IPS-18c (cell line): Measurements from ENCODE around the gene IGF2BP3.

Experiments
- H3K4me3 ChIP-seq: 2 replicates; pipeline ENCODE4 v1.7.0; 2013; ENCODE audit warnings: low read depth, mild to moderate bottlenecking, low read length, moderate library complexity; ENCODE audit not compliant: insufficient read depth
- H3K9me3 ChIP-seq: one replicate; pipeline ENCODE4 v1.6.1; 2013; ENCODE audit warnings: mild to moderate bottlenecking, low read length, moderate library complexity; ENCODE audit not compliant: control insufficient read depth, insufficient read depth

Gene IGF2BP3

DNA sequence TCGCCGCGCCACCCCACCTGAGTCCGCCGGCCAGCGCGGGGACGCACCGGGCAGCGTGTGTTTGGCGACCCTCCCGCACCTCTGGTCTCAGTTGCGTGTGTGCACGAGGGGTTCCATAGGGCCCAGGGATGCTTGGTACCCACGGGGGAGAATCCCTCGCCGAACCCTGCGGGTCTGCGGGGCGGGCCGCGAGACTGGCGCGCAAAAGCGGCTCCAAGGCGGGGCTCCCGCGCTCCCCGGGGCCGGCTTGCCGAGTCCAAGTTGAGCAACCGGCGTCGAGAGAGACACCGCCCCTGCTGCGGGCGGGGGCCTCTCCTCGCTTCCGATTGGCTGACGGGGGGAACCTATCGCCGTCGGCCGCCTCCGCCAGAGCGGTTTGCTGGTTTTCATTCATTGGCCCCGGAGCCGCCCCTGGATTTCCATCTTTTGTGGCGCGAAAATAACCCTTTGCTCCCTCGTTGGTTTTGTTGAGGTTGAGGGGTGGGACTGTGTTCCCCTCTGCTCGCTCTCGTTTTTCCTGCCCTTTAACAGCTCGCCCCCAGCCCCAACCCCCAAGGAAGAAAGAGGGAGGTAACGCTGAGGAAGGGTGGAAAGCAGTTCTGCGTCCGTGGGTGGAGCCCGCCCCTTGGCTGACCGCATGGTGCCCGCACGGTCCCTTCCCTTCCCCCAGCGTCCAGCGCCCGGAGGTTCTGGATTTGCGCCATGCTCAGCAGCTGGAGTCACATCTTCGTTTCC lies 4.0 kb upstream of the IGF2BP3 start:
- Histone ChIP-seq H3K4me3 (peak overlapping the region; percentile 78), H3K9me3 (no peaks in the 10 kb centered on the region)

DNA sequence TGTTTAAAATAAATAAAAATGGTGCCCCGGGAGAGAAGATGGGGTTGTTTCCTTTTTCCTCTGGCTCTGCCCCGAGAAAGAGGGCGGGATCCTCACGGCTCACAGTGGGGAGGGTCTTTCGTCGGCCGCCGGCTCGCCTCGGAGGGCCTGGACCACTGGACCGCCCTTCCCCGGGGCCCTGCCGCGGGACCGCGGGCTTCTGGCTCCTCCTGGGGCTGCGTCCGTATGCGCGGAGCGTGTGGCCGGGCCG lies 3.5 kb upstream of the IGF2BP3 start:
- peak overlapping the region; percentile 78 for H3K4me3 ChIP-seq
- H3K9me3 ChIP-seq = no peaks in the 10 kb centered on the region

DNA sequence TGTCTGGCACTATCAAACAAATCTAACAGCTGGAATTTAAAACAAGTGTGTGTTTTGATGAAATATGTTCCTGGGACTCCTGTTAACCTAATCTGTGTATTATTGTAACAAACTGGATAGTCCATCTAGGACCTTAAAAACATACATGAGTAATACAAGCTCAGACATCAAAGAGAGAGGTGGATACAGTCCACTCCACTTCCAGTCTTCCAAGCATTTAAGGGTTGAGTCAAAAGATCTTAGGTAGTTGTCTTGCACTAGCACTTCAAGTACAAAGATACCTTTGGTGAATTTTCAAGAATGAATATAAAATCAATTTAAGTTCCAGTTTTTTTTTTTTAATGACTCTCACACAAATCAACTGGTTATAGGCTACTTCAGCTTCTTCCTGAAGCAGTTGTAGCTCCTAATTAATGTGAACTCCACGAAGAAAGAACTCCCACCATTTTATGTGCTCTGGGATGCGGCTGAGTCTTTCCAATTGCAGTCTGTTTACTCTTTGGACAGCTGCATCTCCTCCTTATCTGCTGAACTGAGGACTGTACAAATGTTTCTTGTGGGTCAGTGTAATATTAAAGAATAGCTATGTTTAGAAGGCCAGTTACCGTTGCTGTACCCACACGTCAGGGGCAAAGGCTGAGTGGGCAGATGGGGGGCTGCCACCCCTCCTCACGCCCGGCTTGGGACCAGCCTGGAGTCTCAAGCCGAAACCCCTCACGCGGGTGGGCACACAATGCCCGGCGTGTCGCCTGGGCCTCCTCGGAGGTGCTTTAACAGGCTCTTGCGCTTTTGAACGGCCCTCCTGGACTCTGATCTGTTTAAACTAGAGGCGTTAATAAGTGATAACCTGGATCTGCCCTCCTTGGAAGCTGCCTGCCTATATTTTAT lies 2.9 kb upstream of the IGF2BP3 start:
- Histone ChIP-seq H3K9me3 (no peaks in the 10 kb centered on the region), H3K4me3 (peak overlapping the region; percentile 78)

DNA sequence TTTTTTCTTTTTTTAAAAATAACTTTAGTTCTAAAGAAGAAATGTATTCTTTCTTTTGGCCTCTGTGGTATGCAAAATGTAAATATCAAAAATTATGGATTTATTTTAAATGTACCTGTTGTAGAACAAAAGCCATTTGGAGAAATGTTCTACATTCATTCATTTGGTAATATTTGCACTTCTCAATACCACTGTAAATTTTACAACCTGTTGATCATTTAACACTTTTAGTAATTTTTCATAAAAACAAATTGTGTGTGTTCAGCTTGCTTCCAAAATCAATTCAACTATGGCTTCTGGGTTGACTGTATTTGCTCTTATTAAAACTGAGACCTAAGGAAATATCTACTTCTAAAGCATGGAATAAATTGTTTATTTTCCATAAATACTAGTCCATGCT lies 2.3 kb upstream of the IGF2BP3 start:
- peak overlapping the region; percentile 78; the same call in 1 of the 2 replicates for H3K4me3 ChIP-seq
- H3K9me3 ChIP-seq = no peaks in the 10 kb centered on the region

DNA sequence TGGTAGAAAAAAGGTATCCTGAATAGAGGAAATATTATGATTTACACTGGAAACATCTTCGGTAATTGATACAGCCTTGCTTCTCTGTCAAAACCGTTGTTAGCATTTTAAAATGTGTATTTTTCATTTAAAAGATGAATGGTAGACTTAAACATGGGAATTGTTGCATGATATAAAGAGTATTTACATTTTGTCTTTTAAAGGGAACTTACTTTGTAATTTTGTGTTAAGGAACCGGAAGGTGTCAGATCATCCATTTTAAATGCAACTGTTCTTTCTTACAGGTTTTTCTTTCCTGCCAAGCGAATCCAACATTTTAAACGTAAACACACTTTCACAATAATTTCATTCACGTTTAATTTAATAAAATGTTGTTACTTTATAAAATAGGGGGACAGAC lies 1.8 kb upstream of the IGF2BP3 start:
- H3K9me3 ChIP-seq = no peaks in the 10 kb centered on the region
- peak overlapping the region; percentile 71; the same call in 1 of the 2 replicates for H3K4me3 ChIP-seq

DNA sequence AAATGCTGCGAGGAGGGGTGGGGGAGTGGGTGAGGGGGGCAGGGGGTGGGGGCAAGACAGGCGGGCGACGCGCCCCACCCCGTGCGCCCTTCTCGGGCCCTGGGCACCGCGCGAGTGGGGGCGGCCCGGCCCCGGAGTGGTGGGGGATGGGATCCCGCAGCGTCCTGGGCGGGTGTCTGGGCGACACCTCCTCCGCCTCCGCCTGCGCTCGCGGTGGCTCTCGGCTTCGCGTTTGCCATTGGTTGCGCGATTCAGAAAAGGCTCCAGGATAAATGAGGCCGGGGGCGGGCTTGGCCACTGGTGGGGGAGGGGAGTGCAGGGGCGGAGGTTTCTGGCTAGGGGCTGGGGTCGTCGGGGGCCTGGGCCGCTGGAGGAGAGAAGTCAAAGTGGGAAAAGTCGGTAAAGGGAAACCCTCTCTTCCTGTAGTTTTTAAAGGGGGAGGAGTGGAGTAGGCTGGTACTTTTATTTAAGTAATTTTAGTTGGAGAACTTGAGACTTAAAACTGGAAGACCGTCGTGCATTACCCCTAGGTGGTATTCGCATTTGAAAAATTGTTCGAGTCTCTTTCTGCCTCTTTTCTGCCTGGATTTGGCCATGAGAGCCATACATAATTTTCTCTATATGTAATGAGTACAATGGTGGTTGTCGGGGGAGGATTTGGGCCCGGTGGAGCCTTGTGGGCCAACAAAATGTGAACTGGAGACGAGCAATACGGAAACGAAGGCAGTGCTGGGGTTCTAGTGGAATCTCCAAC lies 992 bp upstream of the IGF2BP3 start:
- Histone ChIP-seq H3K9me3 (no peaks in the 10 kb centered on the region), H3K4me3 (peak overlapping the region; percentile 90)

DNA sequence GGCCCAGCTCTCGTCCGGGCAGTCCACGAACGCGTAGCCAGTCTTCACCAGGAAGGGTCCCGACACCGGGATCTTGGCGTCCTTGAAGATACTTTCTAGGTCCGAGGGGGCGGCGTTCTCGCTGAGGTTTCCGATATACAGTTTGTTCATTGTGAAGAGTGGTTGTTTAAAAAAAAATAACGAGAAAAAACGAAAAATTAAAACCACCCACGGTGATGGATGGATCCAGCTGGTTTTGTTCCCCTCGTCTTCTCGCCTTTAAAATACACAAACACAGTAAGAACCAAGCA lies 385 bp downstream of the IGF2BP3 start:
- Histone ChIP-seq H3K4me3 (peak overlapping the region; percentile 90), H3K9me3 (no peaks in the 10 kb centered on the region)

DNA sequence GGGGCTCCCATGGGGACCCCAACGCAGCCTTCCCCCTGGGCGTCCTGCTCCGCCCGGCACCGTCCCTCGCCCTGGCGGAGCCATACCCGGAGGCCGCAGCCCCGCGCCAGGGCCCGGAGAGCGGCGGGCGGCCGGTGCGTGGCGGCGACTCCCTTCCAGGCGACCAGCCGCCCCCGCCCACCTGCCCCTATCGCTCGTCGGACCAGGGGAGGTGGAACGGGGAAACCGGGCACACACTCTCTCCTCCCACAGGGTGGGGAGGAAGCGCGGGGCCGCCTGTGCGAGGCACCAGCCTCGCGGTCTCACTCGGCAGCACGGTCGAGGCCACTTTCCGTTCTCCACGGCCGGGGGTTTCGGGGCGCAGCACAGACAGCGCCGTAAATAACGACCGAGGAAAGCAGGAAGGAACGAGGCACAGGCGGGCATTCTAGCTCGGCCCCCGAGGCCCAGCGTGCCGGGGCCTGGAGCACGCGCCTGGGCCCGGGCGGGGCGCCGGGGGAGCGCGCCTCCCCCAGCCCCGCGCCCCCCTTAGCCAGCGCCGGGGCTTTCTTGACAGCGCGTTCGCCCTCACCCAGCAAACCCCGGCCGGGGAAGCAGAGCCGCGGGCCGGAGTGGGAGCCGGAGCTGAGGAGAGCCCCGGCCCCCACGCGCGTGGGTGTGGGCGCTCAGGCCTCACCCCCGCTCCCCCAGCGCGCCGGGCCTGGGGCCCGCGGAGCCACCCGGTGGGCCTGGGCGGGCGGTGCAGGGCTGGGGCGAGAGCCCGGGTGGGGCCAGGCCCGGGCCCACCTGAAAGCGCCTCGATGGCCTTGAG lies 936 bp downstream of the IGF2BP3 start:
- Histone ChIP-seq H3K4me3 (peak overlapping the region; percentile 90), H3K9me3 (no peaks in the 10 kb centered on the region)

DNA sequence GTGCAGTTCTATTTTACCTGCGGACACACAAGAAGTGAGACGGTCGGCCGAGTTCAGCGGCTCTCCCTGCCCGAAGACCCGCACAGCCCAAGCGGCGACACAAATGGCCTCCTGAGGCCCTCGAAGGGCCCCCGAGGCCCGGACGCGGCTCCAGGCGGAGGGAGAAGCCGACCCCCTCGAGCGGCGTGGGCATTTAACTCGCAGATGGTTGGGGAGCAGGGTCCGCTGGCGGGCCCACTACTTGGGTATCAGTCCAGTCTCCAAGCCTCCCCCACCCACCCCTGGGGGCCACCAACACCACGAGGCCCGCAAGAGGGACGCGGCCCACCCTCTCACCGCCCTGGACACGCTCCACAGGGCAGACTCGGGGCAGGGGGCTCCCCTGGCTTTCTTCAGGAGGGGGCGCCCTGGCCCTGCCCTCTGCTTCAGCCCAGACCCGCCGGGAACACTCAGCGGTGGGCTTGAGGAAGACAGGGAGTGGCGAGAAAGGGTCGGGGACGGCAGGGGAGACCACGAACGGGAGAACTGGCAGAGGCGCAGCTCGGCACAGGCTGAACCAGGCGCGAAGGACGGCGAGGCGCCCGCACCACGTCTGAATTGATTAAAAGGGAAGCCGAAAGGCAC lies 1.7 kb downstream of the IGF2BP3 start:
- H3K9me3 ChIP-seq = no peaks in the 10 kb centered on the region
- peak overlapping the region; percentile 90 for H3K4me3 ChIP-seq

DNA sequence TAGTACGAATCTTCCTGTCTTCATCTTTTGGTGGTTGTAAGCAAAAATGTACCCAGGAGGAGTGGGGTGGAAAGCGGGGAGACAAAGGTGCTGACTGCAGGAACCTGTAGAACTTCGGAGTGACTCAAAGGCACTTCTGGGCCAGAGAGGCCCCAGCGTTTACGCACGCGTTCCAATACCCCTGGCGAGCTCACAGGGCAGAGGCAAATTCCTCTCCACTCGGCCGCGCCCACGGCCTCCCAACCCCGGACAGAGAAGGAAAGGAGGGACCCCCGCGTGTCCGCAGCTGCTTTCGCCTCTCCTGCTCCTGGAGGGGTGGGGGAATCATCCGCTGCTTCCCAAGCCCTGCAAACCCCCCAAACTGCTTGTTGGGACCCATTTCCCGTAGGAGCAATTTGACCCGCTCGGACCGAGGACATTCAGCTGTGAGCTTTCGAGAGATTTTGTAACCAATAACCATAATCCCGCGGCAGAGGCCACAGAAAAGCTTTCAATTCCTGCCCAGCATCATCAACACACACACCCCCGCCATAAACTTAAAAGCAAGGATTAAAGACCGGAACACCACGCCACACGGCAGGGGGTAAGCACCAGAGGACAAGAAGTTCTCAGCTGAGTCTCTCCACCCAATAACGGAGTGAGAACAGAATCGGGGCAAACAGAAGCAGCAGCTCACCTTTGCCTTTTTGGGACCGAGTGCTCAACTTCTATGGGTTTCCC lies 2.3 kb downstream of the IGF2BP3 start:
- H3K9me3 ChIP-seq = no peaks in the 10 kb centered on the region
- peak overlapping the region; percentile 90 for H3K4me3 ChIP-seq

DNA sequence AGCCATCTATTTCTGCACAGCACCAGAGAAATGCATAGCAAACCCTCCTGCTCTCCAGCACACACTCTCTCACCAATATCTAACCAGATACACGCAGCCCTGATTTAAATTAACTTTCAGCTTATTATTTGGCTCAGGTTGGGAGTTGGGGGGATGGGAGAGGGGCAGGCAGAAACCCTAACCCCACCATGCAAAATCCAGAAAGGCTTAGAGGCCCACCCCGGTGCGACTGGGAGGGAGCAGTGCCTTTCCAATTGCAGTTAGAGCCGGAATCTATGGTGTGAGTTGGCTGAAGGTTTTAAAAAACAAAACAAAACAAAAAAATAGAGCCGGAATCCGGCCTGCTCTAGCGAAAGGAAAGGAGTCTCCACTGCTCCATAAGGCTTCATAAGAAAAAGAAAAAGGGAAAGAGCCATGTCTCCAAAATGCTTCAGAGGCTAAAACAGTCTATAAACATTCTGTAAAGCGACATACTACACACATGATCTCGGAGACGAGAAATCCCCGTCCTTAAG lies 2.9 kb downstream of the IGF2BP3 start:
- no peaks in the 10 kb centered on the region for H3K9me3 ChIP-seq
- H3K4me3 ChIP-seq = peak overlapping the region; percentile 90

DNA sequence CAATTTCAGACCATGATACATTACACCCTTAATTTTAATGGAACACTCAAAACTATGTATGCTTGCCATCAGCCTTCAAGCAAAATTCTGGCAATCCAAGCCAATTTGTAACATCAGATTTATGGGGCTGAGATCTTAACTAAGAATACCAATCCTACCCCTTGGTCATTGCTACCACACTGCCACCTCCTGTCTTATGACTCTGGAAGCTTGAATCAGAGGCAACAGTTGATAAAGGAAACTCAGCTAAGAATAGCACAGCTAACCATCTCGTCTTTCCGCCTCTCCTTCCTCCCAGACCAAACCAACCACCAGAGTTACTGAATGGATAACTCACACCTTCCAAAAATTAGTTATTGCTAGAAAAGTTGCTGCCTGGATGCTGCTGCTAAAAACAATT lies 7.4 kb downstream of the IGF2BP3 start:
- H3K9me3 ChIP-seq = no peaks in the 10 kb centered on the region
- no peak overlapping the region for H3K4me3 ChIP-seq

DNA sequence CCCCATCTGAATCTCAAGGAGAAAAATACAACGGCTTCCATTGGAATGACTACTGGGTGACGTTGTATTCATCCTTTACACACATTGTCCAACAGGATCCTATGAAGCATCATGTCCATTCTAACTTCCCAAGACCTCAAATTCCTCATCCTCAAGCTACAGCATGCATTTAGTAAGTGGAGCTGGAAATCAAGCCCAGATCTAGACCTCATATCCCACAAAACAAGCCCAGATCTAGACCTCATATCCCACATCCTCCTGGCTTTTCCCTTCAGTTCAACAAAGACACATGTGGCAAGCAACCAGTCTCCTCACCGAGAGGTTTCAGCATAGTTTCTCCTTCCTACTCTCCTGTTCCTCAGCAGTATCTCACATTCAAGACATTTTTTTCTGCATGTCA lies 12.2 kb downstream of the IGF2BP3 start:
- Histone ChIP-seq H3K4me3 (no peak overlapping the region), H3K9me3 (no peaks in the 10 kb centered on the region)

DNA sequence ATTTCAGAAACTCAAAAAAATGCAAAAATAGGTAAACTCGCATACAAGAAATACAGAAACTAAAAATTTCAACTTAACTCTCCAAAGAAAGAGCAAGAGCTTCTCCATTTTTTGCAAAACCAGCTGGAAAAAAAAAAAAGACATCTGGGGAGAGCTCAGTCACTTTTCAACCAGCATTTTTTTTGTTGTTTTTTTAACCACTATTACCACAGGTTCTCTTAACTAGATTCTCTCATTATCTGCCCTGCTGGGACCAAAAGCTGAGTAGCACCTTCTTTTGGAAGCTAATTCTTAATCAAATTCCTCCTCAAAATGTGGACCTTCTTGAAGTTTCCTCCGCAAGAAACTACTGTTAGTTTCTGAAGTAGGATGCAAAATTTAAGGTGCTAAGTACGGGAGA lies 14.2 kb downstream of the IGF2BP3 start:
- no peaks in the 10 kb centered on the region for H3K9me3 ChIP-seq
- H3K4me3 ChIP-seq = no peak overlapping the region

DNA sequence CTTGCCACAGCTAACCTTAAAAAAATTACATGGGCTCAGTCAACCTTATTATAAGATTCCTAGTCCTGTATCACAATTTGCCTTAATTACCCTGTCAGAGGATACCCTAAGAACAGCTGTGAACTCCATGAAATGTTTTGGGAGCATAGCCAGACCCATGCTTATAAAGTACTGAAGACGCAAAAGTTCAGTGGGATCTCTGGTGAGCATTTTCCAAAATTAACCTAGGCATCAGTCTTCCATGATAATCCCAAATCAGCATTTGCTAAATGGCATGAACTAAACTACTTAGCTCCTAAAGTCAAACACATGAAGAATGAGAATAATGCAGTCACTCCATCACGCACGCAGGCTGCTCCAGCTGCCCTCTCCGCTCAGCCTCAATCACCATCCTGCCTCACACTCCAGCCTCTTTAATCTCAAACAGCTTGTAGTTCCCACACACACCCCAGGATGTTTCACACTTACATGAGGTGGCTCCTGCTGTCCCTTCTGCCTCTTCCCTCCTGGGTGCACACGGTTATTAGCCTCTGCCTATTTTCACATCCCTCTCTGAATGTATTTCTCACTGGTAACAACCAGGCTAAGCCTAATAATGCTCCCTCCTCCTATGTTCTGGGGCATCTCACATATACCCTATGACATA lies 15.3 kb downstream of the IGF2BP3 start:
- Histone ChIP-seq H3K9me3 (no peaks in the 10 kb centered on the region), H3K4me3 (no peak overlapping the region)

DNA sequence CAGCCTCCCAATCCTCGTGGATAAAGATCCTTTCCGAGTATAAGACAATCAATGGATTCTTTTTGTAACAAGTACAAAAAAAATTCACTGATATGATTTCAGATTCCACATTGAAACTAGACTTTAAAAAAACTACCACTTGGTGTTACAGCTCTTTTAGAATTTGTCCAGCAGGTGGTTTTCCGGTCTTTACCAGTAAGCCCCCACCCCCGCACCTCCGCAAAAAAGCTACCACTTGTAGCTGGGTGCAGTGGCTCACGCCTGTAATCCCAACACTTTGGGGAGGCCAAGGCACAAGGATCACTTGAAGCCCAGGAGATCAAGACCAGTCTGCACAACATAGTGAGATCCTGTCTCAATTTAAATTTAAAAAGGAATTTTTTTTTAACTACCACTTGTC lies 19.8 kb downstream of the IGF2BP3 start:
- no peak overlapping the region for H3K4me3 ChIP-seq
- no peaks in the 10 kb centered on the region for H3K9me3 ChIP-seq
